ENCODE measurements around the gene TMEM31. TPM values are rescaled to one million over a fixed set of nuclear protein-coding genes. Genes with fewer than 3 reads are reported as not detected.

The TMEM31 gene
- total and polyA plus RNA-seq, 10 of the 15 experiments (the other 5 are each of a cell fraction or from before 2014, with no cell fraction given): 0.18 TPM; not detected in 9

- no peak for TF ChIP-seq BCL3 (IDR thresholded peaks at IDR 0.05; ENCODE audit: borderline replicate concordance, insufficient read depth, low read depth, low read length, poor library complexity, severe bottlenecking)
- no peak for TF ChIP-seq GABPA (IDR thresholded peaks at IDR 0.05; ENCODE audit: low read depth)
- no peak for TF ChIP-seq NFYA (IDR thresholded peaks at IDR 0.05; ENCODE audit: borderline replicate concordance, low read depth, low read length)
- TF ChIP-seq POLR2A (IDR thresholded peaks at IDR 0.05; ENCODE audit: low read depth, low read length): peak; percentile 92
- TF ChIP-seq KAT2A (conservative IDR thresholded peaks at IDR 0.05; ENCODE audit: control insufficient read depth, low read depth, low read length): no peak
- peak; percentile 92 for TF ChIP-seq CREM (IDR thresholded peaks at IDR 0.05; ENCODE audit: low read depth)
- TF ChIP-seq ESRRA (IDR thresholded peaks at IDR 0.05; ENCODE audit: low read length): no peak
- peak; percentile 68; the same call in 1 of the 2 replicates for TF ChIP-seq IRF3 (IDR thresholded peaks at IDR 0.05)
- peak; percentile 89 for TF ChIP-seq RFX5 (IDR thresholded peaks at IDR 0.05; ENCODE audit: low read depth, low read length)
- peak; percentile 82; the same call in 1 of the 2 replicates for TF ChIP-seq SMAD5 (IDR thresholded peaks at IDR 0.05; ENCODE audit: low read depth)
- no peak for TF ChIP-seq MTA3 (IDR thresholded peaks at IDR 0.05; ENCODE audit: borderline replicate concordance, low read length)
- no peak for TF ChIP-seq NFXL1 (IDR thresholded peaks at IDR 0.05; ENCODE audit: borderline replicate concordance)
- TF ChIP-seq ATF7 (IDR thresholded peaks at IDR 0.05; ENCODE audit: low read depth): peak; percentile 84
- TF ChIP-seq BHLHE40 (IDR thresholded peaks at IDR 0.05; ENCODE audit: borderline replicate concordance in 1 of 2, low read depth in 2 of 2, low read length in 1 of 2): peak in 1 of 2 experiments; percentile 4; a peak in 1 of 4 replicates
- TF ChIP-seq CREB1 (IDR thresholded peaks at IDR 0.05; ENCODE audit: low read depth): peak; percentile 95
- TF ChIP-seq ZBTB11 (CRISPR knock-in tag; IDR thresholded peaks at IDR 0.05): no peak
- TF ChIP-seq FOS (IDR thresholded peaks at IDR 0.05; ENCODE audit: borderline replicate concordance, extremely low read depth, insufficient read length): peak; percentile 76
- no peak for TF ChIP-seq STAT1 (conservative IDR thresholded peaks at IDR 0.05)
- TF ChIP-seq SKIL (IDR thresholded peaks at IDR 0.05; ENCODE audit: low read depth, poor library complexity, severe bottlenecking): peak; percentile 18
- TF ChIP-seq ASH2L (IDR thresholded peaks at IDR 0.05; ENCODE audit: borderline replicate concordance, low read depth): no peak
These were observed 24.3 kb upstream of the TMEM31 start, which contains the start of gene MORF4L2 (continued) for GRCh38 chrX:103686199-103687072.

Data from GM12878 (cell line).